Panc1 (cell line): ENCODE data around the gene COX7B2. TPM values are rescaled to one million over a fixed set of nuclear protein-coding genes. Genes with fewer than 3 reads are reported as not detected.

Experiments
- ATAC-seq: fragments of 200-7000 bp; cut with Tn5 transposase; 2 replicates; pipeline ENCODE4 v1.9.1; 2020; ENCODE audit warnings: mild to moderate bottlenecking, moderate library complexity
- BruUV-seq: library from RNA; stranded (reverse); fragments of 400-500 nt; replicated peaks from 2 replicates; lab custom pipeline; 2021; lab: Mats Ljungman, UMichigan
- CTCF ChIA-PET: fragments of 300-600 bp; sonication (Branson Sonifier 250); formaldehyde crosslinking; loops from one replicate; lab custom pipeline; 2022; ENCODE audit warnings: antibody characterized with exemption; lab: Charles Lee
- POLR2A ChIA-PET: fragments of 300-600 bp; sonication (Branson Sonifier 250); formaldehyde crosslinking; loops from one replicate; lab custom pipeline; 2022; ENCODE audit warnings: antibody characterized with exemption; lab: Charles Lee
- DNase-seq: peaks from one replicate; pipeline ENCODE4 v3.0.0-alpha.2; 2010; ENCODE audit warnings: low read depth, low spot score
- H3K27ac ChIP-seq: 2 replicates; pipeline ENCODE4 v1.5.1; 2011; ENCODE audit warnings: mild to moderate bottlenecking, low read length, inconsistent platforms
- H3K27me3 ChIP-seq: fragments of 200-500 bp; sonication (Bioruptor generic); 2 replicates; pipeline ENCODE4 v1.6.0; 2014; ENCODE audit warnings: low read length, inconsistent platforms; ENCODE audit not compliant: control insufficient read depth, insufficient read depth
- H3K36me3 ChIP-seq: fragments of 200-500 bp; sonication (Bioruptor generic); 2 replicates; pipeline ENCODE4 v1.5.1; 2014; ENCODE audit warnings: inconsistent platforms, mild to moderate bottlenecking, low read length, moderate library complexity; ENCODE audit not compliant: control insufficient read depth, insufficient read depth
- H3K4me1 ChIP-seq: 2 replicates; pipeline ENCODE4 v1.5.1; 2011; ENCODE audit warnings: inconsistent platforms, mild to moderate bottlenecking, low read length, moderate library complexity; ENCODE audit not compliant: control insufficient read depth, insufficient read depth
- H3K4me3 ChIP-seq, 2 experiments: 2 replicates each; pipeline ENCODE4 v1.5.1; 2011 to 2012; ENCODE audit warnings: low read depth in 2 of 2, low read length in 2 of 2, mild to moderate bottlenecking in 2 of 2, inconsistent platforms in 1 of 2, moderate library complexity in 1 of 2
- H3K9me3 ChIP-seq: fragments of 200-500 bp; sonication (Bioruptor generic); 2 replicates; pipeline ENCODE4 v1.5.1; 2014; ENCODE audit warnings: low read depth, mild to moderate bottlenecking, inconsistent platforms, low read length, moderate library complexity; ENCODE audit not compliant: control insufficient read depth, insufficient read depth
- POLR2AphosphoS5 ChIP-seq: IDR thresholded peaks from 2 replicates; pipeline ENCODE4 v1.6.1; 2012; ENCODE audit warnings: mild to moderate bottlenecking, low read depth, low read length, moderate library complexity
- REST ChIP-seq, 2 experiments: IDR thresholded peaks; 2 replicates each; pipeline ENCODE4 v1.6.1; 2011 to 2012; ENCODE audit warnings: low read depth in 2 of 2, control low read depth in 1 of 2, low read length in 1 of 2, mild to moderate bottlenecking in 1 of 2, moderate library complexity in 1 of 2; ENCODE audit not compliant: insufficient read depth in 1 of 2
- SIN3A ChIP-seq: IDR thresholded peaks from 2 replicates; pipeline ENCODE4 v1.6.1; 2012; ENCODE audit warnings: low read depth, mild to moderate bottlenecking, low read length, moderate library complexity, borderline replicate concordance; ENCODE audit not compliant: insufficient read depth
- in situ Hi-C: cut with HindIII; loops from 2 replicates; pipeline ENCODE4 v1.10.0; 2016; ENCODE audit warnings: low sequenced_read_pairs, low pct_unique_long_range_greater_than_20kb
- intact Hi-C: fragments of 100-400 bp; cut with micrococcal nuclease; formaldehyde crosslinking; loops from one replicate; pipeline ENCODE4 v1.10.0; 2022; ENCODE audit not compliant: unreplicated experiment
- total RNA-seq: library from RNA; stranded (reverse); gene quantifications from one replicate; pipeline ENCODE4 v1.2.1, GENCODE V29; 2021; ENCODE audit not compliant: unreplicated experiment
- TF ChIP-seq, protein P1 (sequence below): fragments of 450-650 bp; IDR thresholded peaks from 2 replicates; pipeline ENCODE4 v1.5.1; 2017; ENCODE audit warnings: mild to moderate bottlenecking

COX7B2 gene
- total RNA-seq, 1 experiment from 2014 or later: not detected

- Histone ChIP-seq H3K9me3 (no peaks in the 10 kb centered on the region), H3K36me3 (no peaks in the 10 kb centered on the region), H3K4me1 (no peaks in the 10 kb centered on the region), H3K4me3 (no peak overlapping the region), H3K27ac (no peak overlapping the region), H3K27me3 (no peaks in the 10 kb centered on the region)
- ChIA-PET POLR2A (no interaction called here), CTCF (no interaction called here)
- no TSS peak for BruUV-seq
- intact Hi-C loops (loop anchor here (10.0 kb wide), 1 partner anchor 535 kb away; no protein-coding TSS in a partner anchor), in situ Hi-C loops (no loop called here)
- ATAC-seq (no peak), DNase-seq (no peak)
- TF ChIP-seq REST (IDR thresholded peaks at IDR 0.05; ENCODE audit: insufficient read depth in 1 of 2, low read depth in 2 of 2, low read length in 1 of 2): no peak
- TF ChIP-seq, protein P1, sequence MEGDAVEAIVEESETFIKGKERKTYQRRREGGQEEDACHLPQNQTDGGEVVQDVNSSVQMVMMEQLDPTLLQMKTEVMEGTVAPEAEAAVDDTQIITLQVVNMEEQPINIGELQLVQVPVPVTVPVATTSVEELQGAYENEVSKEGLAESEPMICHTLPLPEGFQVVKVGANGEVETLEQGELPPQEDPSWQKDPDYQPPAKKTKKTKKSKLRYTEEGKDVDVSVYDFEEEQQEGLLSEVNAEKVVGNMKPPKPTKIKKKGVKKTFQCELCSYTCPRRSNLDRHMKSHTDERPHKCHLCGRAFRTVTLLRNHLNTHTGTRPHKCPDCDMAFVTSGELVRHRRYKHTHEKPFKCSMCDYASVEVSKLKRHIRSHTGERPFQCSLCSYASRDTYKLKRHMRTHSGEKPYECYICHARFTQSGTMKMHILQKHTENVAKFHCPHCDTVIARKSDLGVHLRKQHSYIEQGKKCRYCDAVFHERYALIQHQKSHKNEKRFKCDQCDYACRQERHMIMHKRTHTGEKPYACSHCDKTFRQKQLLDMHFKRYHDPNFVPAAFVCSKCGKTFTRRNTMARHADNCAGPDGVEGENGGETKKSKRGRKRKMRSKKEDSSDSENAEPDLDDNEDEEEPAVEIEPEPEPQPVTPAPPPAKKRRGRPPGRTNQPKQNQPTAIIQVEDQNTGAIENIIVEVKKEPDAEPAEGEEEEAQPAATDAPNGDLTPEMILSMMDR: no peak
- no peak for TF ChIP-seq POLR2AphosphoS5
- no peak for TF ChIP-seq SIN3A
These were observed 59.0 kb downstream of the COX7B2 start for GRCh38 chr4:46850026-46850425.

- Histone ChIP-seq H3K27ac (no peak overlapping the region), H3K9me3 (no peaks in the 10 kb centered on the region), H3K27me3 (no peaks in the 10 kb centered on the region), H3K36me3 (no peaks in the 10 kb centered on the region), H3K4me3 (no peak overlapping the region), H3K4me1 (no peaks in the 10 kb centered on the region)
- TF ChIP-seq SIN3A: no peak
- TF ChIP-seq, protein P1: peak; percentile 63; the same call in 1 of the 2 replicates
- no peak for ATAC-seq
- peak; percentile 43 for DNase-seq
- intact Hi-C loops (loop anchor here (5.0 kb wide), 2 partner anchors 188 to 278 kb away; partner anchors contain the start of gene GABRB1), in situ Hi-C loops (no loop called here)
- ChIA-PET POLR2A (no interaction called here), CTCF (interaction anchor here (0.8 kb wide), 1 partner anchor 548 kb away, joined by 4 read pairs; no protein-coding TSS in a partner anchor)
- no TSS peak for BruUV-seq
These were observed 64.6 kb downstream of the COX7B2 start for GRCh38 chr4:46844325-46844917.
